OCI-LY7 (cell line): ENCODE results near the gene TRAPPC12.

Experiments
- CTCF ChIP-seq: fragments of 200-600 bp; sonication (generic); conservative IDR thresholded peaks from 2 replicates; pipeline ENCODE4 v1.5.1; 2014; ENCODE audit warnings: mild to moderate bottlenecking, antibody characterized with exemption, low read length, moderate library complexity, mixed read lengths
- EZH2phosphoT487 ChIP-seq: fragments of 200-600 bp; sonication (generic); IDR thresholded peaks from 2 replicates; pipeline ENCODE4 v1.6.1; 2018; ENCODE audit warnings: low read depth, borderline replicate concordance, mild to moderate bottlenecking, mixed run types, antibody characterized with exemption, low read length, moderate library complexity, mixed read lengths

- TF ChIP-seq CTCF (no peak), EZH2phosphoT487 (no peak)
These were observed 66.4 kb downstream of the TRAPPC12 start for GRCh38 chr2:3445891-3446290.
